Neural cell (in vitro differentiated cells): Measurements from ENCODE around the gene AP5Z1. TPM values are rescaled to one million over a fixed set of nuclear protein-coding genes. Genes with fewer than 3 reads are reported as not detected.

Experiments
- H2AFZ ChIP-seq: fragments of 200-600, 300-800 bp; sonication (generic), shearing (Covaris generic); 2 replicates; pipeline ENCODE4 v1.6.0; 2014; ENCODE audit warnings: low read depth, mild to moderate bottlenecking, antibody characterized with exemption, low read length, moderate library complexity
- H3F3A ChIP-seq: fragments of 200-600 bp; shearing (Covaris generic); 2 replicates; pipeline ENCODE4 v1.6.1; 2016; ENCODE audit warnings: mild to moderate bottlenecking, moderate library complexity, mixed read lengths, antibody characterized with exemption, low read length; ENCODE audit not compliant: insufficient read depth, poor library complexity, severe bottlenecking
- H3K27ac ChIP-seq: fragments of 200-600, 300-800 bp; sonication (generic), shearing (Covaris generic); 2 replicates; pipeline ENCODE4 v1.5.1; 2014; ENCODE audit warnings: mild to moderate bottlenecking, low read length, moderate library complexity
- H3K27me3 ChIP-seq: fragments of 300-800, 200-600 bp; sonication (generic), shearing (Covaris generic); 2 replicates; pipeline ENCODE4 v1.6.0; 2014; ENCODE audit warnings: mild to moderate bottlenecking, low read depth, low read length, moderate library complexity; ENCODE audit not compliant: insufficient read depth
- H3K36me3 ChIP-seq: fragments of 300-800, 200-600 bp; sonication (generic), shearing (Covaris generic); 2 replicates; pipeline ENCODE4 v1.5.1; 2014; ENCODE audit warnings: mild to moderate bottlenecking, antibody characterized with exemption, low read length, moderate library complexity; ENCODE audit not compliant: insufficient read depth
- H3K4me2 ChIP-seq: fragments of 300-800, 200-600 bp; sonication (generic), shearing (Covaris generic); 2 replicates; pipeline ENCODE4 v1.6.0; 2014; ENCODE audit warnings: mild to moderate bottlenecking, low read length
- H3K4me3 ChIP-seq: fragments of 300-800, 200-600 bp; sonication (generic), shearing (Covaris generic); 2 replicates; pipeline ENCODE4 v1.5.1; 2014; ENCODE audit warnings: mild to moderate bottlenecking, low read length, moderate library complexity
- H3K79me2 ChIP-seq: fragments of 200-600 bp; shearing (Covaris generic); replicated peaks from 2 replicates; pipeline ENCODE4 v1.6.0; 2014; ENCODE audit warnings: mild to moderate bottlenecking, low read length, moderate library complexity; ENCODE audit not compliant: insufficient read depth
- H3K9ac ChIP-seq: fragments of 300-800, 200-600 bp; sonication (generic), shearing (Covaris generic); 2 replicates; pipeline ENCODE4 v1.6.1; 2016; ENCODE audit warnings: mild to moderate bottlenecking, low read length, mixed read lengths
- H3K9me2 ChIP-seq: fragments of 200-600 bp; shearing (Covaris generic); 2 replicates; pipeline ENCODE4 v1.6.1; 2016; ENCODE audit warnings: mild to moderate bottlenecking, low read length, mixed read lengths; ENCODE audit not compliant: insufficient read depth
- H3K9me3 ChIP-seq: fragments of 200-600, 300-800 bp; sonication (generic), shearing (Covaris generic); 2 replicates; pipeline ENCODE4 v1.6.1; 2016; ENCODE audit warnings: mild to moderate bottlenecking, mixed run types, low read length, moderate library complexity, mixed read lengths
- H4K20me1 ChIP-seq: fragments of 200-600 bp; shearing (Covaris generic); 2 replicates; pipeline ENCODE4 v1.6.1; 2016; ENCODE audit warnings: mild to moderate bottlenecking, mixed run types; ENCODE audit not compliant: insufficient read depth
- CTCF ChIP-seq: fragments of 450-650 bp; IDR thresholded peaks from 2 replicates; pipeline ENCODE4 v1.5.1; 2014; ENCODE audit warnings: antibody characterized with exemption, mild to moderate bottlenecking, moderate library complexity; ENCODE audit not compliant: poor library complexity, severe bottlenecking
- EZH2 ChIP-seq: fragments of 200-600, 300-800 bp; shearing (Covaris generic), sonication (generic); IDR thresholded peaks from 2 replicates; pipeline ENCODE4 v1.6.1; 2014; ENCODE audit warnings: antibody characterized with exemption, low read length, borderline replicate concordance, mild to moderate bottlenecking; ENCODE audit not compliant: insufficient read depth, poor library complexity, severe bottlenecking
- MXI1 ChIP-seq: fragments of 450-650 bp; conservative IDR thresholded peaks from 2 replicates; pipeline ENCODE4 v1.6.1; 2014; ENCODE audit warnings: antibody characterized with exemption, mild to moderate bottlenecking; ENCODE audit not compliant: poor library complexity, severe bottlenecking
- POLR2AphosphoS5 ChIP-seq: IDR thresholded peaks from 2 replicates; pipeline ENCODE4 v1.6.1; 2012
- RAD21 ChIP-seq: fragments of 450-650 bp; conservative IDR thresholded peaks from 2 replicates; pipeline ENCODE4 v1.6.1; 2014; ENCODE audit warnings: antibody characterized with exemption, mild to moderate bottlenecking, moderate library complexity
- REST ChIP-seq: IDR thresholded peaks from 2 replicates; pipeline ENCODE4 v1.6.1; 2012; ENCODE audit warnings: borderline replicate concordance
- TAF1 ChIP-seq: IDR thresholded peaks from 2 replicates; pipeline ENCODE4 v1.6.1; 2012; ENCODE audit warnings: low read depth
- polyA plus RNA-seq: library from polyadenylated mRNA; depleted of rRNA; stranded (reverse); fragments of >200 nt; gene quantifications from 2 replicates; pipeline ENCODE4 v1.2.3, GENCODE V29; 2014

The AP5Z1 gene
- polyA plus RNA-seq, 1 donor from 2014 or later: 36.9 TPM

- no peaks in the 10 kb centered on the region for H4K20me1 ChIP-seq
- no peak overlapping the region for H3K27ac ChIP-seq
- no peaks in the 10 kb centered on the region for H3K27me3 ChIP-seq
- H3F3A ChIP-seq: no peaks in the 10 kb centered on the region
- H3K9me3 ChIP-seq: no peaks in the 10 kb centered on the region
- no peaks in the 10 kb centered on the region for H3K36me3 ChIP-seq
- no peaks in the 10 kb centered on the region for H3K9me2 ChIP-seq
- no peak overlapping the region for H2AFZ ChIP-seq
- no peak for TF ChIP-seq CTCF
- H3K4me3 ChIP-seq: no peak overlapping the region
- H3K4me2 ChIP-seq: no peak overlapping the region
- no peaks in the 10 kb centered on the region for H3K79me2 ChIP-seq
- no peak overlapping the region for H3K9ac ChIP-seq
These were observed 43.6 kb upstream of the AP5Z1 start for GRCh38 chr7:4731803-4732202.

- H3K9ac ChIP-seq: no peak overlapping the region
- no peak overlapping the region for H2AFZ ChIP-seq
- no peaks in the 10 kb centered on the region for H3K9me3 ChIP-seq
- H3K27ac ChIP-seq: no peak overlapping the region
- H3K4me3 ChIP-seq: no peak overlapping the region
- no peak overlapping the region for H3K4me2 ChIP-seq
- H3K9me2 ChIP-seq: no peaks in the 10 kb centered on the region
- no peaks in the 10 kb centered on the region for H3K79me2 ChIP-seq
- no peaks in the 10 kb centered on the region for H4K20me1 ChIP-seq
- H3K27me3 ChIP-seq: no peaks in the 10 kb centered on the region
- H3F3A ChIP-seq: no peaks in the 10 kb centered on the region
- no peaks in the 10 kb centered on the region for H3K36me3 ChIP-seq
- TF ChIP-seq MXI1: no peak
- TF ChIP-seq REST: no peak
These were observed 41.4 kb upstream of the AP5Z1 start for GRCh38 chr7:4733936-4734528.

GRCh38 chr7:4734587-4735345 lies 40.7 kb upstream of the AP5Z1 start:
- Histone ChIP-seq H3K9me3 (no peaks in the 10 kb centered on the region), H3K36me3 (no peaks in the 10 kb centered on the region), H3K79me2 (no peaks in the 10 kb centered on the region), H3K9ac (no peak overlapping the region), H3K27me3 (no peaks in the 10 kb centered on the region), H3F3A (no peaks in the 10 kb centered on the region), H3K27ac (no peak overlapping the region), H3K4me2 (no peak overlapping the region), H3K4me3 (no peak overlapping the region), H4K20me1 (no peaks in the 10 kb centered on the region), H3K9me2 (no peaks in the 10 kb centered on the region), H2AFZ (no peak overlapping the region)
- no peak for TF ChIP-seq EZH2
- TF ChIP-seq RAD21: no peak
- TF ChIP-seq CTCF: no peak
- no peak for TF ChIP-seq POLR2AphosphoS5
- no peak for TF ChIP-seq TAF1
